Measurements from ENCODE around the gene PLCB3.

PLCB3 gene

DNA sequence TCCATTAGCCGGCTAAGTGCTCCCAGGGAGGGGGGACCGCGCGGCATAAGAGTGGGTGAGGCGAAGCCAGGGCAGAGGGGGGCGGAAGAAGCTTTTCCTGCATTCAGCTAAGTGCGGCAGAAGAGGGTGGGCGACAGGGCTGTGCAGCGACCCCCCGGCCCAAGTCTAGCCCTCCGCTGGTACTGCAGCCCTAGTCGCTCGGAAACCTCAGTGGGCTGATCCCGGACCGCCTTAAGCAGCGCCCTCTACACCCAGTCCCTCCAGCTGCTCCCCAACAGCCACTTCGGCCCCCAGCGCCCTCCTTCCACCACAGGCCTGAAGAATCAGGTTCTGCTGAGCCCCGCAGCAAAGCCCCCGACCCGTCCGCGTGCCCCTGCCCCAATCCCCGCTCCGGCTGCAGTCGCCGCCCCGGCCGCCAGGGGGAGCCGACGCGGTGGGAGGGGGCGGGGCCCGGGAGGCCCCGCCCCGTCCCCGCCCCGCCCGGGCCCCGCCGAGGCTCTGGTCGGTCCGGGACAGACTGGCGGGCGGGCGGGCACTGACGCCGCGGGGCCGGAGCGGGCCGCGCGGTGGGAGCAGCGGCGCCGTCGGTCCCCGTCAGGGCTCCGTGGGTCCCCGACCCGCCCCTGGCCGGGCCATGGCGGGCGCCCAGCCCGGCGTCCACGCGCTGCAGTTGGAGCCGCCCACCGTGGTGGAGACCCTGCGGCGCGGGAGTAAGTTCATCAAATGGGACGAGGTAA, at the start of gene PLCB3:
TSS of gene PLCB3 (plus strand) at position 515 of the 737 bp plus-strand sequence. CDS start at position 635, 120 bp downstream.
- no peak for FAIRE-seq

DNA sequence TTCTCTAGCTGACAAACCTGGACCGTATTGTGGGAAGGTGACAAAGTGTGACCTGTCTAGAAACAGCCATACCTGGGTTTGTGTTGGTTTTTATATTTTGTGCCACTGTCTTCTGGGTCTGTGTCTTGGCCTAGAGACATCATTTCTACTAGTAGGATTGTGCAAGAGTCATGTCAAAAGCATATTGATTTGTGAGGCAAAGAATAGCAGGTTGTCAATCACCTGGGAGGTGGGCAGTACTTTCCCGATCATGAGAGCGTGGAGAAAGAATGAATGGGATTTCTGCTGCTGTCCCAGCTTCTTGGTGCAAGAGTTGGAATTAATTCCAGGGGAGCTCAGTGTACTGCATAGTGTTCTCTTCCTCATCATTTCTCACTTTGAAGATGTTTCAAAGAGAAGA, 49.8 kb upstream of the PLCB3 start:
- FAIRE-seq: no peak

DNA sequence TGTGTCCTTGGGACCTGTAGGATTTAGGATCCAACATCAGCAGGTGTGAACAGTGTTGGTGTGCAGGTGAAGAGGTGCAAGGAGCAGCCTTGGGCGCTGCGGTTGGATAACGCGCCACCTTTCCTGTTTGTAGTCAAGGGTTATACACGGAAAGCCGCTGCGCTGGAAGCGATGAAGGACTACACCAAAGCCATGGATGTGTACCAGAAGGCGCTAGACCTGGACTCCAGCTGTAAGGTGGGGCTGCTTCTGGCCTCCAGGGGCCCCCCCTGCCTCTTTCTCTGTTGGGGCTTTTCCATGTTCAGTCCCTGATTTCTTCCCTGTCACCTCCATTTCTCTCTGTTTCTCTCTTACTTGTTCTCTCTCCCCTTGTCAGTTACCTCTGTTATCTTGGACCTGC, 48.3 kb upstream of the PLCB3 start:
- FAIRE-seq: no peak

DNA sequence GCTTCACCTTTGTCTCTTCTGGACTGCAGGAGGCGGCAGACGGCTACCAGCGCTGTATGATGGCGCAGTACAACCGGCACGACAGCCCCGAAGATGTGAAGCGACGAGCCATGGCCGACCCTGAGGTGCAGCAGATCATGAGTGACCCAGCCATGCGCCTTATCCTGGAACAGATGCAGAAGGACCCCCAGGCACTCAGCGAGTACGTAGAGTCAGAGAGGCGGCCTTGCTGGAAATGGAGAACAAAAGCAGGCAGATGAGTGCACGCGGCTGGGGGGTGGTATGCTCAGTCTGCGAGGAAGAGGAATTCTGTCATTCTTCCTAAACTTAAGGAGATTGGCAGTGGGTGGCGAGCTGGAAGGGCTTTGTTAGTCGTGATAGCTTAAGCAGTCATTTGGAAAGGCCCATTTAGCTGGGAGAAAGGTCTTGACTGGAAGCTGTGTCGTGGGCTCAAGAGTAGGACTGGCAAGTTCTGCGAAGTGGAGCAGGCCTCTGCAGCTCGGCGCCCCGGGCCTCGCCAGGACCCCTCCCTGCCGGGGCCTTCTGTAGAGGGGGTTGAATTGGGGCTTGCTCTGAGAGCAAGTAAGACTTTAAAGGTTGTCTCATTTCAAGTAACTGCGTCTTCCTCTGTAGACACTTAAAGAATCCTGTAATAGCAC, 47.8 kb upstream of the PLCB3 start:
- no peak for FAIRE-seq

DNA sequence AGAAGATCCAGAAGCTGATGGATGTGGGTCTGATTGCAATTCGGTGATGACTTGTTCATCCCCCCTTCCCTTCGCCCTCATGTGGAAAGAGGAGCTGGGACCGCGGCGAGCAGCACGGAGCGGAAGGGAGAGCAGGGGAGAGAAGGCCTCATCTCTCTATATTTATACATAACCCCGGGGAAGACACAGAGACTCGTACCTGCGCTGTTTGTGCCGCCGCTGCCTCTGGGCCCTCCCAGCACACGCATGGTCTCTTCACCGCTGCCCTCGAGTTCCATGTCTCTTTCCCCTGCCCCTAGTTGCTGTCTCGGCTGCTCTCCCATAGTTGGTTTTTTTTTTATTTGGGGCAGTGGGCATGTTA, 47.3 kb upstream of the PLCB3 start:
- no peak for FAIRE-seq

DNA sequence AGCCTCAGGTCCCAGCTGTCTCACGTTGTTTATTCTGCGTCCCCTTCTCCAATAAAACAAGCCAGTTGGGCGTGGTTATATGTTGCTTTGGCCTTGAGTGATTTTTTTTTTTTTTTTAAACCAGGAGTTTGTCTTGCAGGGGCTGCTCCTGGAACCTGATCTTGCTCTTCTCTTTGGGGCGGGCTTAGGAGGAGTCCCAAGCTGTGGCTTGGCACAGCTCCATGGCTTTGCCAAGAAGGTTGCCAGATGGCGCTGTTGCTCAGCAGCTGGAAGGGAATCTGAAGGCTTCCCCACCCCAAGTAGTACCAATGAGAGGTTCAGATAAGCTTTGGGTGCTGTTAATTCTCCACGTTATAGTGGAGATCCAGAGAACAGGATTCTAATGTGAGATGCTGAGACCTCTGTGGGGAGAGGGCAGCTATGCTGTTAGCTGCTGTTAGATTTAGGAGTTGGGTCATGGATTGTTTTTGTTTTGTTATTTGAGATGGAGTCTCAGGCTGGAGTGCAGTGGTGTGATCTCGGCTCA, 46.8 kb upstream of the PLCB3 start:
- FAIRE-seq: no peak

DNA sequence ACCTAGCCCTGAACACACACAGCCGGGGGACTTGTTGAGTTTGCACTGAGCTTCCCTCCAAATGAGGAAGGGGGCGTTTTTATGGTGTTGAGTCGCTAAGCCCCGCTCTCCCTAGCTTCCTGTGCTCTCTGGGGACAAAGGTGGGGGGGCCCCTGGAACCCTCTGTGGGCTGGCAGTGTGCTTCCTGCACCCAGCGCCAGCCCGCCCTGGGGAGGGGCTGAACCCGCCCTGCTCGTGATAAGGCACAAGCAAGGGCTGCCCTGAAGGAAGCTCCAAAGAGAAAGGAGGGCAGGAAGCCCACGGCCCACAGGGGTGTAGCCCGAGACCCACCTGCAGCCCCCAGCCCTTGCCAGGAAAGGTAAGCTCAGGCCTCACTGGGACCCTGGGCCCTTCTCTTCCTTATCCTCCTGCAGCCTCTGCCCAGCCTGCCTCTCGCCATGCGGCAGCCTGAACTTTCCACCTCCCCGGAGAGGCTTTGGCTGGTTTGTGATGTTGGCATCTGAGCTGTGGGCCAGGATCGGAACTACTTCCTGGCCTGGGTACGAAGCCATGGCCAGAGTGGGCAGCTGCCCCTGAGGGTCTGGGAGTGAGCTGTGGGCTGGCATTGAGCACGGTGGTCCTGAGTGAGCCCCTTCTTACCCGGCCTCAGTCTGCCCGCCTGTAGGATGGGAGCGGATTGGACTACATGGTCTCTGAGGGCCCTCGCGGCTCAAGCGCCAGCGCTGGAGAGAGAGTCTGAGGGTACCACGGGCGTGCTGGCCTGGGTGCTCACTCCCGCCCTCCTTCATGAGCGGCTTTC, 44.7 kb upstream of the PLCB3 start, which contains the start of gene FERMT3:
TSS of gene FERMT3 (plus strand) at position 265 of the 799 bp plus-strand sequence. CDS start 644 bp downstream, outside the sequence.
- no peak for FAIRE-seq

DNA sequence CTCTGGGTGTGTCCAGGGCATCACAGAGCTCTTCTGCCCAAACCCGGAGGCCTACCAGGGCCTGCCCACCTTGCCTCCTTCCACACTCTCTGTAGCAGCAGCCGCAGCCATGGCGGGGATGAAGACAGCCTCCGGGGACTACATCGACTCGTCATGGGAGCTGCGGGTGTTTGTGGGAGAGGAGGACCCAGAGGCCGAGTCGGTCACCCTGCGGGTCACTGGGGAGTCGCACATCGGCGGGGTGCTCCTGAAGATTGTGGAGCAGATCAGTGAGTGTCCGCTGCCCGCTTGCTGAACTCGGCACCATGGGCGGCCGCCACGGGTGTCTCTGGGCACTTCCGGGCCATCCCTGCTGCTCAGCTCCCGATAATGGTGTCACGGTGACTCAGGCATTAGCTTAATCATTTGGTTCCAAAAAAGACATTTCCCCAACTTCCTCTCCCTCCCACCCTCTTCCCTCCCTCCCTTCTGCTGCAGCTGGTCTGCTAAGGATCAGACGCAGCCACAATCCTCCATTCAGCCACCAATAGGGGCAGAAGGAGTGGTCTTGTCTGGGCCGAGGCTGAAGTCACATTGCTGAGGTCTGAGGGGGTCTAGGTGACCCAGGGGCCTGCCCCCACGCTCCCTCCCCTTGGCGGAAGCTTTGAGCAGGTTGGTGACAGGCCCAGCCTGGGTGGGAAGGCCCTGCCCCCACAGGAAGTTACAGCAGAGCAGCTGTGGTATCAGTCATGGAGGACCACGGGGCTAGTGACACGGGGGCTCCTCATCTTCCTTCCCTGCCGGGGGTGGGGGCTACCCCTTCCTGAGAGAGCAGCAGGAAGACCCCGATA, 43.9 kb upstream of the PLCB3 start:
- no peak for FAIRE-seq

DNA sequence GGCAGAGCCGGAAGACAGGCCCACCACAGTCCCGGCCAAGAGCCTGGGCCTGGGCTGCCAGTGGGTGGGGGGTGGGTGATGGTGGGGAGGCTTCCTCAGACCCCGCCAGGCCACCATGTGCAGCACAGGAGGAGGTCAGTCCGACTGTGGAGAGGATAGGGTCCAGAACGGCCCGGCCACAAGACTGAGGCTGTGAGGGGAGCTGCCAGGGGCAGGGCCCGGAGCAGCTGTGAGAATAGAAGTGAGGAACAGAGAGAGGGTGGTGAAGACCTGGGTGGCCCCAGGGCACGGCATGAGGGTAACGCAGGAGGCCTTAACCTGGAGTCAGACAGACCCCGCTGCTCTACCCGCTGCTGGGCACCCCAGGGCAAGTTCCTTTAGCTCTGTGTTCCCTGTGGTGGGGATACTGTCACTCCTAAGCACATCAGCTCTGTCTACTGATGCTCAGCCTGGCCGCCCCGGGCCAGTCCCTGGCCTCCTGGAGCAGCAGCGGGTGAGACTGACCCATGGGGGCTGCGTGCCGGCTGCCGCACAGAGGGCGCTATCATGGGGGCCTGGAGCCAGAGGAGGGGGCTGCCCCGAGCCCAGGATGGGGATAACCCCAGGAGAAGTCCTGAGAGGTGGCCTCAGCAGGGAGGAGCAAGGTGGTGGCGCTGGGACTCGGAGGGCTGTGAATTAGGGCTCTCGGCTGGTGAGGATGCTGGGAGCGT, 43.1 kb upstream of the PLCB3 start:
- FAIRE-seq: no peak

DNA sequence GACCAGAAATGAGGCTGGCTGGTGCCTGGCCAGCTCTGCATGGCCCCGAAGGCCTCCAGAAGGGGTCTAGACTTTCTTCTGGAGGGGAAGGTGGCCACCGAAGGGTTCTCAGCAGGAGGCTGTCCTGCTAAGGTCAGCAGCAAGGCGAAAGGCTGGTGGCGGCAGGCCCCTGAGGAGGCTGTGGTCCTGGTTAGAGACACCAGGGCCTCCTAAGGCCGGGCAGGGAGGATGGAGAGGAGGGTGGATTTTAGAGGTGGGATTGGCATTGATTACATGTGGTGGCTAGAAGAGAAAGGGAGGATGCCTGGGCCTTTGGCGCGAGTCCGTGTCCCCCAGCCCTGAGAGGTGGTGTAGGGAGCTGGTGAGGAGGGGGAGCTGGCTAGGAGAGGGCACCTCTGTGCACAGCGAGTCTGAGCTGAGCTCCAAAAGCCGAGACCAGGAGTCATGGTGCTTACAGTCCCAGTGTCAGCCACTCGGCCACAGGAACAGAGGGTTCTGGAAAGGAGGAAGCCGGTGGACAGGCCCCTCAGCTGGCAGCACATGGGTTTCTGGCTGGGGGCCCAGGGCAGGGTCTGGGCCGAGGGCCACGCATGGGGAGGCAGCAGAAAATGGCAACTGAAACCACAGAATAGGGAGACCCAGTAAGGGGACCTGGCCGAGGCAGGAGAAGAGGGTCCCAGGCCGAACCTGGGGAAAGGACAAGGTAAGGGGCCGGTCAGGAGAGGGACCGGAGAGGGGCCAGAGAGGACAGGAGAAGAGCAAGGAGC, 42.4 kb upstream of the PLCB3 start:
- FAIRE-seq: no peak

DNA sequence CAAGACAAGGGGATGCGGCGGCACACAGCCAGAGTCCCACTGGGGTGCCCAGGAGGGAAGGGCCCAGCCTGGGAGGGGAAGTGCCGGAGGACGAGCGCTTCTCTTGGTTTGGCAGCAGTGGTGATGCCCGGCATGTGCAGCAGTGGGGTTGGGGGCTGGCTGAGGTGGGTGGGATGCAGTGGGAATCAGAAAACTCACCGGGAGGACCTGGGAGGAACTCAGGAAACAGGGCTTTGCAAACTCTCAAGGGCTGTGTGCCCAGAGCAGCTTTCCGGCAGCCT, 41.8 kb upstream of the PLCB3 start:
- FAIRE-seq: no peak

DNA sequence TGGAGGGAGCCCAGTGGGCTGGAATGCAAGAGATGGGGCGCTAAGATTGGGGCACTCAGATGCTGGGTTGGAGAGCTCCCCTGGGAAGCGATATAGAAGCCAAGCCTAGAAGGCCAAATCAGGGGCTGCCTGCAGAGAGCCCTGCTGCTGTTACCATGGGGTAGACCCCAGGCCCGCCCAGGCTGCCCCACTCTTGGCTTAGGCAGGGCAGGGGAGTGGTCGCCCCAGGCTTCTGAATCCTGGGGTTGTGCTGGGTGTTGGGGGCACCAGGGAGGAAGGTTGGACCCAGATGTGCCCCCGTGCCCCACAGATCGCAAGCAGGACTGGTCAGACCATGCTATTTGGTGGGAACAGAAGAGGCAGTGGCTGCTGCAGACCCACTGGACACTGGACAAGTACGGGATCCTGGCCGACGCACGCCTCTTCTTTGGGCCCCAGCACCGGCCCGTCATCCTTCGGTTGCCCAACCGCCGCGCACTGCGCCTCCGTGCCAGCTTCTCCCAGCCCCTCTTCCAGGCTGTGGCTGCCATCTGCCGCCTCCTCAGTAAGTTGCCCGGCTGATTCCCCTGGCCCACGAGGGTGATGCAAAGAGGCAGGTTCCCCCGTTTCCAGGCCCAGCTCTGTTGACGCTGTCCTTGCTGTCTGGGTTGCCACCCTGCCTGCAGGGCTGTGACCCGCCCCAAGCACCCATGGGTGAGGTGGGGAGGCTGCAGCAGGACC, 40.9 kb upstream of the PLCB3 start:
- FAIRE-seq: no peak

DNA sequence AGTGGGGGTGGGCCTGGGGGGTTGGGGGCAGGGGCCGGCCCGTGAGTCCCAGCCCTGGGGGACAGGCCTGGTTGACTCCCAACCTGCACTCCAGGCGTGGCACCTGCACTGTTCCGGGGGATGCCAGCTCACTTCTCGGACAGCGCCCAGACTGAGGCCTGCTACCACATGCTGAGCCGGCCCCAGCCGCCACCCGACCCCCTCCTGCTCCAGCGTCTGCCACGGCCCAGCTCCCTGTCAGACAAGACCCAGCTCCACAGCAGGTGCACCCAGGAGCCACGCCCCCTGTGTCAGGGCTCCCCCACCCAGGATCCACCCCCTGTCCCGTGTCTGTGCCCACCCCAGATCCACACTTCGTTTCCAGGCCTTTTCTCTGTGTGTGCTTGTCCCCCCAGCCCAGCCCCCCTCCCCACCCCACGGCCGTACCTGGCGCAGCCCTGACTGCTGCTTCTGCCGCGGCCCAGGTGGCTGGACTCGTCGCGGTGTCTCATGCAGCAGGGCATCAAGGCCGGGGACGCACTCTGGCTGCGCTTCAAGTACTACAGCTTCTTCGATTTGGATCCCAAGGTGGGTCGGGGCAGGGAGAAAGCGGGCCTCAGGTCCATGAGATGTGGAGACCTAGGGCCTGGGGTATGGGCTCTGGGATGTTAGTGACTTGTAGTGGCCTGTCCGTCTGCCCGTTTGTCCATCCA, 40.0 kb upstream of the PLCB3 start:
- FAIRE-seq: no peak

DNA sequence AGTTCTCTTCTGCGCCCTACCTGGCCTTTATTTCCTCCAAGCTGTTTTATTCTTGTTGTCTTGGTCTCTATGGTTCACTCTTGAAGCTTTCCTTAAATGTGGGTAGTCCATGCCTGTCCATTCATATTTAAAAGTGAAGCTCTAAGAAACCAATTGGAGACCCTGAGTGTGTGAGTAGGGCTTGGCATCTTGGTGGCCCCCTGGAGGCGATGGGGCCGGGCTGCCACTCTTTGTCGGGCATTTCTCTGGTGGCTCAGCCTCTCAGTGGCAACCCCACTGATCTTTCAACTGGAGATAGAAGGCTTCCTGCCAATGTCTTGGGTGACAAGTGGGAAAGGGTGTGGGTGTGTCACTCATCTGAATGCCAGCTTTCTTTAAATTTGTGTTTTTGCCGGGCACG, 34.5 kb upstream of the PLCB3 start:
- no peak for FAIRE-seq

DNA sequence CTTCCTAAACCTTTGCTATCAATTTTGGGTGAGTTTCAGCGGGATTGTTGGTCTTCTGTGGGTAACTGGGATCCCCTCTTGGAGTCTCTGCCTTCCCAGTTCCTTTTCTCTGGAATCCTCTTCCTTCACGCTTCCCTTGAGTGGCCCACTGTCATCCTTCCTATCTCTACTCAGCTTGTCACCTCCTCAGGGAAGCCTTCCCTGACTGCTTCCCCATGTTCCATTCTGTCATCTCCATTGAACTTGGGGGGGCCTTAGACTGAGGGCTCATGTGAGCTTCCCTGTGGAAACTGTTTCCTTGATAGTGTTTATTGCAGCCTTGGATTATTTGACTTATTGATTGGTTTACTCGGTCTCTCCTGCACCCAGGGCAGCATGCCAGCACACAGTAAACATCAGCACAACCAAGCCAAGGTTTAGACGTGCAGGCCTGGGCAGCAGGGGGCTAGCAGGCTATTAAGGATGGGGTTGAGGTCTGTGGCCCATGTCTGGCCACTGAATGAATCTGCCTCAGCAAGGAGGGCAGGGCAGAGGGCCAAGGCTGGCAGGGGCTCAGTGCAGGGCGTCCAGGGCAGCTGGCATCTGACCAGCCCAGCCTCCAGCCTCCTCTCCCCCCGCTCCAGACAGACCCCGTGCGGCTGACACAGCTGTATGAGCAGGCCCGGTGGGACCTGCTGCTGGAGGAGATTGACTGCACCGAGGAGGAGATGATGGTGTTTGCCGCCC, 32.5 kb upstream of the PLCB3 start:
- FAIRE-seq: no peak

DNA sequence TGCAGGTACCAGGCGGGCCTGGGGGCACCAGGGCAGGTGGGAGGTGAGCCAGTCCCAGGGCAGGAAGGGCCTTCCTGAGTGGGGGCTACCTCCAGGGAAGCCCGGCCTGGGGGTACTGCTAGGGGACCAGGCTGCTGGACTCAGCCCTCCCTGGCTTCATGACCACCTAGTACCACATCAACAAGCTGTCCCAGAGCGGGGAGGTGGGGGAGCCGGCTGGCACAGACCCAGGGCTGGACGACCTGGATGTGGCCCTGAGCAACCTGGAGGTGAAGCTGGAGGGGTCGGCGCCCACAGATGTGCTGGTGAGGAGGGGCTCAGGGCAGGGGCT, 32.0 kb upstream of the PLCB3 start:
- no peak for FAIRE-seq

DNA sequence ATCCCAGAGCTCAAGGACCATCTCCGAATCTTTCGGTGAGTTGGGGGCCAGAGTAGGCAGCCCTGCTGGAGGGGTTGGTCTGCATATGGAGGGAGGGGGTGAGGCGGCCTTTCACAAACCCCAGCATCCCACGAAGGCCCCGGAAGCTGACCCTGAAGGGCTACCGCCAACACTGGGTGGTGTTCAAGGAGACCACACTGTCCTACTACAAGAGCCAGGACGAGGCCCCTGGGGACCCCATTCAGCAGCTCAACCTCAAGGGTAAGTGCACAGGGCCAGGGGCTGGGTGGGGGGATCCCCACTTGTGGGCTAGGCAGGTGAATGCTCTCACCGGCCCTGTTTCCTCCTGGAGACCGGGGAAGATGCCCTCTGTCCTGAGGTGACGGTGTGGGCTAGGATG, 31.6 kb upstream of the PLCB3 start:
- FAIRE-seq: no peak

DNA sequence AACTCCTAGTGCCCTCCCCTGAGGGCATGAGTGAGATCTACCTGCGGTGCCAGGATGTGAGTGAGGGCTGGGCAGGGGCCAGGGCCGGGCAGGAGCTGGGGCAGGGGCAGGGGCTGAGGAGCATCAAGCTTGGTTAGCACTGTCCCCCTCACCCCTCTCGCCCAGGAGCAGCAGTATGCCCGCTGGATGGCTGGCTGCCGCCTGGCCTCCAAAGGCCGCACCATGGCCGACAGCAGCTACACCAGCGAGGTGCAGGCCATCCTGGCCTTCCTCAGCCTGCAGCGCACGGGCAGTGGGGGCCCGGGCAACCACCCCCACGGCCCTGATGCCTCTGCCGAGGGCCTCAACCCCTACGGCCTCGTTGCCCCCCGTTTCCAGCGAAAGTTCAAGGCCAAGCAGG, 31.1 kb upstream of the PLCB3 start:
- FAIRE-seq: no peak

DNA sequence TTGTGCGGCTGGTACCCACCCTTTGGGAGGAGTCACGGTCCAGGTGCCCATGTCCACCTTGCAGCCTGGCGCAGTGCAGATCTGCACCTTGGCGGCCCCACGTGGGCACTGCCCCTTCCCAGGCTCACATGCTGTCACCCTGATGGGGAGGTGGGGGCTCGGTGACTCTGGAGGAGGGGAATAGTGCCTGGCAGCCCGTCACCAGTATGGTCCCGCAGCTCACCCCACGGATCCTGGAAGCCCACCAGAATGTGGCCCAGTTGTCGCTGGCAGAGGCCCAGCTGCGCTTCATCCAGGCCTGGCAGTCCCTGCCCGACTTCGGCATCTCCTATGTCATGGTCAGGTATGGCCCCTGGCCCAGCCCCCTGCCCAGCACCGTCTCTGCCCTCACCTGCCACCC, 30.5 kb upstream of the PLCB3 start:
- FAIRE-seq: no peak

DNA sequence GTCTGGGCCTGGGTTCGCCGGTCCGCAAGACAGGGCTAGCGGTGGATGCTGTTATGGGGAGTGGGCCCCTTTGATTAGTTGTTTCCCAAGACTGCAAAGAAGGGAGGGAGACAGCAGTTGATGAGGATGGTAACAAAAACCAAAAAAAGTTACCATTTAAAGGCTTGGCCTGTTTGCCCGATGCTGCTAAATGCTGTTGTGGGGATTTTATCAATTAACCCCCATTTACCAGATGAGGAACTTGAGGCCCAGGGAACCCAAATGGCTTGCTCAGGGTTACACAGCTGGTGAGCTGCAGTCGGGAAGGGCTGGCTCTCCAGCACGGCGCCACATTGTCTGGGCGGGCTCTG, 28.7 kb upstream of the PLCB3 start:
- FAIRE-seq: no peak

Measured in islet of Langerhans (tissue), 1 donor.